ENCODE data around the gene SMYD3.
"Not testable (repeated sequence)": the region's sequence is repeated elsewhere in the genome, so short reads cannot be mapped to it uniquely, and the experiment has no call there.

DNA sequence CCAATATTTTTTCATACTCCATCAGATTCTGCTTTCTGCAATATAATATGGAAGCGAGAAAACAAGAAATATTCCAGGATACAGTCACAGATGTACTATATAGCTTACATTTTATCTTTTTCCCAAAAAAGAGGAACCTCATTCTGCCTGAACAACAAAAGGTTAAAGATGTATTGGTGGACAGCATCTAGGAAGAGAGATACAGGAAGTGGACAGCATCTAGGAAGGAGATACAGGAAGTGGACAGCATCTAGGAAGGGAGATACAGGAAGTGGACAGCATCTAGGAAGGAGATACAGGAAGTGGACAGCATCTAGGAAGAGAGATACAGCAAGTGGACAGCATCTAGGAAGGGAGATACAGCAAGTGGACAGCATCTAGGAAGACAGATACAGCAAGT lies 483.0 kb downstream of the SMYD3 start:
- TF ChIP-seq, protein P1, sequence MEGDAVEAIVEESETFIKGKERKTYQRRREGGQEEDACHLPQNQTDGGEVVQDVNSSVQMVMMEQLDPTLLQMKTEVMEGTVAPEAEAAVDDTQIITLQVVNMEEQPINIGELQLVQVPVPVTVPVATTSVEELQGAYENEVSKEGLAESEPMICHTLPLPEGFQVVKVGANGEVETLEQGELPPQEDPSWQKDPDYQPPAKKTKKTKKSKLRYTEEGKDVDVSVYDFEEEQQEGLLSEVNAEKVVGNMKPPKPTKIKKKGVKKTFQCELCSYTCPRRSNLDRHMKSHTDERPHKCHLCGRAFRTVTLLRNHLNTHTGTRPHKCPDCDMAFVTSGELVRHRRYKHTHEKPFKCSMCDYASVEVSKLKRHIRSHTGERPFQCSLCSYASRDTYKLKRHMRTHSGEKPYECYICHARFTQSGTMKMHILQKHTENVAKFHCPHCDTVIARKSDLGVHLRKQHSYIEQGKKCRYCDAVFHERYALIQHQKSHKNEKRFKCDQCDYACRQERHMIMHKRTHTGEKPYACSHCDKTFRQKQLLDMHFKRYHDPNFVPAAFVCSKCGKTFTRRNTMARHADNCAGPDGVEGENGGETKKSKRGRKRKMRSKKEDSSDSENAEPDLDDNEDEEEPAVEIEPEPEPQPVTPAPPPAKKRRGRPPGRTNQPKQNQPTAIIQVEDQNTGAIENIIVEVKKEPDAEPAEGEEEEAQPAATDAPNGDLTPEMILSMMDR (IDR thresholded peaks at IDR 0.05), result not testable (repeated sequence)
- not testable (repeated sequence) for TF ChIP-seq POLR2A (IDR thresholded peaks at IDR 0.05)
